NB4 (cell line): Measurements from ENCODE around the gene CDH13.

Experiments used
- DNase-seq: peaks from one replicate; pipeline ENCODE4 v3.0.0; 2010; ENCODE audit warnings: low read depth
- H3K4me3 ChIP-seq: one replicate; pipeline ENCODE4 v1.5.1; 2011; ENCODE audit warnings: mild to moderate bottlenecking, low read depth, low read length, moderate library complexity
- CTCF ChIP-seq: IDR thresholded peaks from one replicate; pipeline ENCODE4 v1.5.1; 2012; ENCODE audit warnings: low read depth, low read length
- MAX ChIP-seq: IDR thresholded peaks from 2 replicates; pipeline ENCODE4 v1.6.1; 2011; ENCODE audit warnings: low read depth, low read length
- MYC ChIP-seq: IDR thresholded peaks from 2 replicates; pipeline ENCODE4 v1.6.1; 2011; ENCODE audit warnings: low read depth, low read length
- POLR2A ChIP-seq: IDR thresholded peaks from 2 replicates; pipeline ENCODE4 v1.6.1; 2011; ENCODE audit warnings: mild to moderate bottlenecking; ENCODE audit not compliant: insufficient read length; ENCODE audit errors: extremely low read depth

The CDH13 gene

GRCh38 chr16:82793528-82794245 is 166.9 kb downstream of the CDH13 start:
- H3K4me3 ChIP-seq, result no peak overlapping the region
- TF ChIP-seq CTCF (no peak), MAX (no peak), MYC (no peak), POLR2A (no peak)
- DNase-seq, result no peak

- H3K4me3 ChIP-seq, result no peak overlapping the region
- DNase-seq, result no peak
- TF ChIP-seq POLR2A (no peak), MYC (no peak), CTCF (no peak), MAX (no peak)
These were observed 169.3 kb downstream of the CDH13 start for GRCh38 chr16:82796047-82796446.

GRCh38 chr16:82801361-82801760 is 174.6 kb downstream of the CDH13 start:
- DNase-seq, result no peak
- H3K4me3 ChIP-seq, result no peak overlapping the region
- TF ChIP-seq POLR2A (no peak), CTCF (no peak), MYC (no peak), MAX (no peak)

- no peak overlapping the region for H3K4me3 ChIP-seq
- no peak for TF ChIP-seq CTCF
- TF ChIP-seq MAX, result no peak
- no peak for TF ChIP-seq MYC
- TF ChIP-seq POLR2A, result no peak
- DNase-seq, result no peak
These were observed 179.1 kb downstream of the CDH13 start for GRCh38 chr16:82805866-82806265.

GRCh38 chr16:82807311-82807710 is 180.5 kb downstream of the CDH13 start:
- no peak for TF ChIP-seq POLR2A
- TF ChIP-seq MYC, result no peak
- no peak for TF ChIP-seq CTCF
- no peak for TF ChIP-seq MAX
- DNase-seq, result no peak
- H3K4me3 ChIP-seq, result no peak overlapping the region
